NCI-H748 treated with DMSO at 0.1 percent for 48 hours (cell line): ENCODE measurements around the gene HRH2.

Experiments
- DNase-seq: peaks from one replicate; lab custom pipeline; 2025; lab: John Stamatoyannopoulos, UW

The HRH2 gene

GRCh38 chr5:175692996-175693710 is 35.3 kb downstream of the HRH2 start:
- DNase-seq, result no peak

GRCh38 chr5:175693741-175694140 is 35.9 kb downstream of the HRH2 start:
- no peak for DNase-seq

- no peak for DNase-seq
Observed at GRCh38 chr5:175694371-175695160, 36.7 kb downstream of the HRH2 start.

- DNase-seq, result no peak
Observed at GRCh38 chr5:175695161-175696126, 37.6 kb downstream of the HRH2 start.

GRCh38 chr5:175696139-175696854 is 38.4 kb downstream of the HRH2 start:
- DNase-seq, result peak; percentile 15

GRCh38 chr5:175696855-175697198 is 39.0 kb downstream of the HRH2 start:
- DNase-seq, result no peak

GRCh38 chr5:175697846-175698245 is 40.0 kb downstream of the HRH2 start:
- DNase-seq, result no peak

- no peak for DNase-seq
Observed at GRCh38 chr5:175698401-175699115, 40.7 kb downstream of the HRH2 start.

GRCh38 chr5:175700991-175701390 is 43.1 kb downstream of the HRH2 start:
- DNase-seq, result no peak

- DNase-seq, result no peak
Observed at GRCh38 chr5:175701797-175702196, 43.9 kb downstream of the HRH2 start.

- no peak for DNase-seq
Observed at GRCh38 chr5:175706499-175706898, 48.6 kb downstream of the HRH2 start.

- DNase-seq, result no peak
Observed at GRCh38 chr5:175707751-175708375, 50.0 kb downstream of the HRH2 start.

GRCh38 chr5:175709276-175709781 is 51.5 kb downstream of the HRH2 start:
- no peak for DNase-seq

- no peak for DNase-seq
Observed at GRCh38 chr5:175710326-175710725, 52.5 kb downstream of the HRH2 start.

GRCh38 chr5:175711031-175711430 is 53.2 kb downstream of the HRH2 start:
- DNase-seq, result no peak

GRCh38 chr5:175711472-175712312 is 53.8 kb downstream of the HRH2 start:
- no peak for DNase-seq

GRCh38 chr5:175712313-175712680 is 54.4 kb downstream of the HRH2 start:
- no peak for DNase-seq

- DNase-seq, result no peak
Observed at GRCh38 chr5:175712681-175713085, 54.8 kb downstream of the HRH2 start.

- no peak for DNase-seq
Observed at GRCh38 chr5:175713930-175714329, 56.1 kb downstream of the HRH2 start.
